CD1c-positive myeloid dendritic cell (primary cell): Measurements from ENCODE around the gene G3BP1.
"Not testable (repeated sequence)": the region's sequence is repeated elsewhere in the genome, so short reads cannot be mapped to it uniquely, and the experiment has no call there.

Experiments used
- DNase-seq: peaks from one replicate; pipeline ENCODE4 v3.0.0-alpha.2; 2016; ENCODE audit errors: extremely low spot score

G3BP1 gene

GRCh38 chr5:151755383-151755782, 16.4 kb upstream of the G3BP1 start:
- DNase-seq: no peak

DNA sequence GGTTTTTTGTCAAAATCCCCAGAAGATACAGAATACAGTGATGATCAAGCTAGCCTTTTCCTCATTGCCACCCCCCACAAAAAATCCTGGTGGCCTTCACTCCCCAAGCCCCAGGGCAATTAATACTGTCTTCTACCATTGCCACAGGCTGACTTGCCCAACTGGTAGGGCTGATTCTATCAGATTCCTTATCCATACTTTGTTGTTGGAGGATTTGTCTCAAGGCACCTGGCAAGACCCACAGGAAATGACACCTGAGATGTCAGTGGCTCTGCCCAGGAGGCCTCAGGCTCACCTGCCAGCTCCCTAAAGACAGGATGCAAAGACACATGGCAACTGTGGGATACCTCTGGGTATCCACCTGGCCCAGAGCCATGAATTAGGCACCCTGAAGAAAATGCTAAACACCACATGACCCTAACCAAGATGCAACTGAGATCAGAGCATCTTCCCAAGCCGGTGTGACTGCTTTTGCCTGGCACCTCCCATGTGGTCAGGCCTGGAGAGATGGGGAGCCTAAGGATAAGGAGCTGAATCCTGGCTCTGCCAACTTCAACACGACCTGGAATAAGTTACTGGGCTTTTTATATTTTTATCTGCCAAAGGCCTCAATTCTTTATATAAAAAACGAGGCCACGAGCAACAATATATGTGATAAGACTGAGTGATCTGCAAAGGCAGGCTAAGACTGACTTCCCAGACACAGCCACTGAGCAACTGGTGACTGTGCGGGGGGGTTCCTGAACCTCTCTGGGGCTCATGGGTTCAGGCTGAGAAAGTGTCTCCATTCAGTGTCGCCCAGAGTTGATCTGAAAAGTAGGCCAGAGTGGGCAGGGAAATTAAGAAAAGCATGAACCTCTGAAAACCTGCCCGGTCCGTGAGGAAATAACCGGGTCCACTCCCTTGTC, 14.3 kb upstream of the G3BP1 start:
- DNase-seq: no peak

DNA sequence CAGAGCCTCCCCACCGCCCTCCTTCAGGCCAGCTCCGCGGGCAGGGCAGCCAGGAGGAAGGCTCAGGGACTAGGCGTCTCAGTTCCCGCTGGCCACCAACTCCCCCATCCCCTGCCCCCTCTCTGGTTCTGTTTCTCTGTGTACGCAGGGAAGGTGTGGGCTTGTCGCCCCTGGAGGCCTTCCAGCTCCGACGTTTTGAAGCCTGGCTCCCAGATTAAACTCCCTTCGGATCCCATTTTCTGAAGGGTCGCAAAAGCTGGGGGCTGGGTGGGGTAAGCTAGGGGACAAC, 13.7 kb upstream of the G3BP1 start:
- peak; percentile 47 for DNase-seq

DNA sequence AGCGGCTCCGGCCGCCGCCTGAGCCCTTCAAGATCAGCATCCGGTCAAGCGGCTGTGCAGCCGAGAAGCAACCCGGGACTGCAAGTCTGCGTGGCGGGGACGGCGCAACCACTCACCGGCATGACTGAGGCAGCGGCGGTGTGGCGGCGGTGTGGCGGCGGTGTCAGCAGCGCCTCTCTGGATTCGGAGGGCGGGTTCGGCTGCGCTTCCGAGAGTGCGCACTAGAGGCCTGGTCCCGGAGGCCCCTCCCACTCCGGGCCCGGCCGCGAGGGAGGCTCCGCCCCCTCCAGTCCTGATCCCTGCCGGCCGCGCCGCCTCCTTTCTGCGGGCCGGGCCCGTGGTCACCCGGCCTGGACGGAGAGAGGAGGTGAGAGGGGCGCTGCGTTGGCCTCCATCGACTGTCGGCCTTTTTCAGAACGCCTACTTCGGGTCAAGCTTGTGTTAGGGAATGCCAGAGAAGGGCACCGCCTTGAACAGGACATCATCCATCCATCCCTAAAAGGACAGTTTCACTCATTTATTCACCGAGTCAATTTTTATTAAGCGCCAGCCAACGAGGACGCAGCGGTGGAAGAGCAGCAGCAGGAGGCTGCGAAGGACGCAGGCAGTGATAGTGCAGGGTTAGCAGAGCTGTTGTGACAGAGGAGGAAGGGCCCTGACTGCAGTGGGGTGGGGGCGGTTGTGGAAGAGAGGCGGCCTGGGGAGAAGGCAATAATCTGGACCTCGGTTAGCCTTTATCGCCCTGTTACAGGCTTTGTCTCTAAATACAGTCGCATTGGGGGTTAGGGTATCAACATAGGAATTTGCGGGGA, 13.1 kb upstream of the G3BP1 start, which contains the start of gene ATOX1:
ATOX1 (minus strand) TSS at position 202 of the 812 bp plus-strand sequence; CDS start at position 122, 80 bp downstream.
- DNase-seq: peak; percentile 96

DNA sequence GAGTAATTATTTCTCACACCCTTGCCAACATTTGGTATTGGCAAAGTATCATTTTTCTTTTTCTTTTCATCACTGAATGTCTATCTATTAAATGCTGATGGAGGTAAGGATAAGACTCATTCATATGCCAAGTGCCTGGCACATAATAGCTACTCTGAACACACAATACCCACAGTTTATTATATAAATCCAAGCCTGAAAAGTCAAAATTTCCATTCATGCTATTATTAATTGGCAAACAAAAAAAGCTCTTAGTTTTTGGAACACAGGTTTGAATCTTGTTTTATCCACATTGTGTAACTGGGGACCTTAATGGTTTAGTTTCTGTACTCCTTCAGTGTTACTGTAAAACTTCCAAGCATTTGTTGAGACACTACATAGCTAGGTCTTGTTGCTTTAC, 7.0 kb upstream of the G3BP1 start:
- no peak for DNase-seq

GRCh38 chr5:151766975-151767374, 4.8 kb upstream of the G3BP1 start:
- no peak for DNase-seq

- DNase-seq: peak; percentile 66
These were observed 1.1 kb upstream of the G3BP1 start for GRCh38 chr5:151770383-151771258.

- peak; percentile 53 for DNase-seq
These were observed 483 bp downstream of the G3BP1 start for GRCh38 chr5:151772029-151772845.

- DNase-seq: peak; percentile 62
These were observed 1.2 kb downstream of the G3BP1 start for GRCh38 chr5:151772846-151773561.

DNA sequence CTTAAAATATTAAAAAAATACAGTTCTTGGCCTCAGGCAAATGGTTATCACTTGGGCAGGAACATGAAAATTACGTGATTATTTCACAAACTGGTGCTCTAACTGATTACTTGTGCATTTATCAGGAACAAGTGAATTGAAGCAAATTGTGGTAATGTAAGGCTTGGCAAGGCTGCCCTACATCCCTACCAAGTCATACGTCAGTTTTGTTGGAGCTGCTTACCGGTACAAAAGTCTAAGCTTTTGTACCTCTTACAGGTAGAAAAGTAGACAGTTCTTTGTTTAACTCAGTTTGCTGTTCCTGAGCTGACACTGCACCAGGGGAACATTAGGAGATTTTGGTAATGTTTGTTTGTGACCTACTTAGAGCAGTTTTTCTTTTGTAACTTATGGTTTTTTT, 2.2 kb downstream of the G3BP1 start:
- DNase-seq: no peak

DNA sequence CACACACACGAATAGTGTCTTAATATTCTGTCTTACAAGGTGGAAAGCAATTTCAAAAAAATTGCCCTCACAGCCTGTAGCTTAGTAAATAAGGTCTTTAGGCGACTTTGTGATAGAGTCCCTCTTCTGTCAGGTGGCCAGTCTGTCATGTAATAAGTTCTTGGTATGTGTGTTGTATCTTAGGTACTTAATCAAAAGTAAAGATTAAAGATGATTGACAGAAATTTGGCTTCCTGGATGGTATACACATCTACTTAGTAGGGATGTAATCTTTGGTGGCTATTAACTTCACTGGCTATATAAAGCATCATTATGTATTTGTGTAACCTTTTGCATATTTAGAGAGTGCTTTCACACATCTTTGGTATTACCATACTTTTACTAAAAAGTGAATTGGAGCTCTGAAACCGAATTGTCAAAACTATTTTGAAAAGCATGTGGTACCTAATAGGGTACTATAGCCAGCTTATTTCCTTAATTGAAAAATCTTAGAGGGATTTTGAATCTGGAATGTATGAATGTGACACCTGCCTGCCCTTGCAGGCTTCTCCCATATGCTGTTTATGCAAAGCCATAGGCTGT, 3.4 kb downstream of the G3BP1 start:
- no peak for DNase-seq

GRCh38 chr5:151779531-151780125, 7.9 kb downstream of the G3BP1 start:
- no peak for DNase-seq

- DNase-seq: no peak
These were observed 8.6 kb downstream of the G3BP1 start for GRCh38 chr5:151780348-151780747.

DNA sequence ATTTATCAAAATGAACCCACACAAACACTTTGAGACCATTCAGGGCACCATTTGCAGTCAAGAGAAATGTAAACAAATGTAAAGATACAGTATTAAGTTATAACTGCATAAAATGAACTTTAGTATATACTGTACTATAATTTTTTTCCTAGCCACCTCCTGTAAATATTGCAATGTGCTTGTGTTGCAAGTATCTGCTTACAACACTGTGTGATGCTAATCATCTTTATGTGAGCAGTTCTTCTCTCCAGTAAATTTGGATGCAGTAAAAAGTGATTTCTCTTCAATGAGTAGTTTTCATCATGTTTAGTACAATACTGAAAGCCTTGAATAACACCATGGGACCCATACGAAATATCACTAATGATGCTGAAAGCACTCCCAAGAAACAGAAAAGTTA, 9.4 kb downstream of the G3BP1 start:
- no peak for DNase-seq

- not testable (repeated sequence) for DNase-seq
These were observed 11.9 kb downstream of the G3BP1 start for GRCh38 chr5:151783664-151784063.

DNA sequence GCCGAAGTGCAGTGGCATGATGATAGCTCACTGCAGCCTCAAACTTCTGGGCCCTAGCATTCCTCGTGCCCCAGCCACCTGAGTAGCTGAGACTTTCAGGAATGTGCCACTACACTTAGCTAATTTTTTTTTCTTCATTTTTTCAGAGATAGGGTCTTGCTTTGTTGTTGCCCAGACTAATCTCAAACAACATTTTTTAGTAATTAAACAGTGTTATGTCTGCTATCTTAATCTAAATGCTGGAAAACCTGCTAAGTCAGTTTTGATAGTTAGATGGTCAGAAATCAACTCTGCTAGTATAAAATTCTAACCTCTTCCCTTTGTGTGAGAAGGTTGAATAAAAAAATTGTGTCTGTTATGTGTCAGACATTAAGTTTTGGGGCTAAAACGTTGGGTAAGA, 12.4 kb downstream of the G3BP1 start:
- no peak for DNase-seq

DNA sequence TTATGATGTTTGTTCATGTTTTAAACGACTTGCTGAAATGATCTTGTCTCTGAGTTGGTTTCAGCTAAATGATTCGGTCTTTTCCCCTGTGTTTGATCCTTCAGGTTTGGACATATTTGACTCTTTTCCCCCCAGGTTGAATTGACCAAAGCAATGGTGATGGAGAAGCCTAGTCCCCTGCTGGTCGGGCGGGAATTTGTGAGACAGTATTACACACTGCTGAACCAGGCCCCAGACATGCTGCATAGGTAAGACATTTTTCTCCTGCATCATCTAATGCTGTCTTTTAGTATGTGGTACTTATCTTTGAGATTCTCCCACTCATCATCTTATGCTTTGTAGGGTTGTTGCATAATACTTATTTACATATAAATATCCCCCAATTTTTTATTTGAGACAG, 14.7 kb downstream of the G3BP1 start:
- no peak for DNase-seq

DNA sequence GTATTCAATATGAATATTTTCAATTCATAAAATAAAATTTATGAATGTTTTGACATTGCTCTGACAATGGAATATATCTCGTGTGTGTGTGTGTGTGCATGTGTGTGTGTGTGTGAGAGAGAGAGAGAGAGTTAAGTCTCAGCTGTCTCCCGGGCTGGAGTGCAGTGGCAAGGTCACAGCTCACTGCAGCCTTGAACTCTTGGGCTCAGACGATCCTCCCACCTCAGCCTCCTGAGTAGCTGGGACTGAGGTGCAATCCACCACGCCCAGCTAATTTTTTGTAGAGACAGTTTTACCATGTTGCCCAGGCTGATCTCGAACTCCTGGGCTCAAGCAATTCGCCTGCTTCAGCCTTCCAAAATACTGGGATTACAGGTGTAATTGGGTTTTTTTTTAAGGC, 16.1 kb downstream of the G3BP1 start:
- DNase-seq: no peak

GRCh38 chr5:151793358-151793757, 21.6 kb downstream of the G3BP1 start:
- no peak for DNase-seq

DNA sequence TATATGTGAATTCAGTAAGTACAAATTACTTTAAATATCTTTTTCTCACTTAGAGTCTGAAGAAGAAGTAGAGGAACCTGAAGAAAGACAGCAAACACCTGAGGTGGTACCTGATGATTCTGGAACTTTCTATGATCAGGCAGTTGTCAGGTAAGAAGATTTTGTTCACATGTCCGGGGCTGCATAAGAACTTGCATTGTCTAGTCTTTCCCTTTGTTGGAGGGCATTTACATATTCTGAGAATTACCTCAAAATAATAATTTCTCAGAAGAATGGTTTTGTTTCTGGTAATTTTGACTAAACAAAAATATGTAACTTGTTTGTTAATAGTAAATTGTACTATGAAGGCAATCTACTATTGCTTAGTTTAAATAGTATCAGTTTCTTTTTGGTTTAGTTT, 23.7 kb downstream of the G3BP1 start:
- no peak for DNase-seq
